Breast epithelium (tissue), 3 donors: ENCODE results near the gene ASB12.

ENCODE experiments used
- CTCF ChIP-seq, 3 donors: fragments of 450-650 bp; IDR thresholded peaks; one replicate each; pipeline ENCODE4 v1.5.1; 2016 to 2017; ENCODE audit warnings: antibody characterized with exemption in 3 of 3, mild to moderate bottlenecking in 3 of 3, moderate library complexity in 3 of 3
- POLR2A ChIP-seq: fragments of 450-650 bp; IDR thresholded peaks from one replicate; pipeline ENCODE4 v1.6.1; 2016; ENCODE audit warnings: antibody characterized with exemption, mild to moderate bottlenecking, moderate library complexity
- POLR2AphosphoS5 ChIP-seq, 3 donors: sonication (generic); formaldehyde crosslinking; IDR thresholded peaks; one replicate each; pipeline ENCODE4 v1.6.1; 2017; ENCODE audit warnings: antibody characterized with exemption in 3 of 3

GRCh38 chrX:64205441-64205734 is 25.0 kb downstream of the ASB12 start, which contains the start of gene AMER1:
- no peak for TF ChIP-seq CTCF (IDR thresholded peaks at IDR 0.05)
- no peak for TF ChIP-seq POLR2A
- no peak for TF ChIP-seq POLR2AphosphoS5 (IDR thresholded peaks at IDR 0.05)
